ENCODE data around the gene CTSE.

The CTSE gene

DNA sequence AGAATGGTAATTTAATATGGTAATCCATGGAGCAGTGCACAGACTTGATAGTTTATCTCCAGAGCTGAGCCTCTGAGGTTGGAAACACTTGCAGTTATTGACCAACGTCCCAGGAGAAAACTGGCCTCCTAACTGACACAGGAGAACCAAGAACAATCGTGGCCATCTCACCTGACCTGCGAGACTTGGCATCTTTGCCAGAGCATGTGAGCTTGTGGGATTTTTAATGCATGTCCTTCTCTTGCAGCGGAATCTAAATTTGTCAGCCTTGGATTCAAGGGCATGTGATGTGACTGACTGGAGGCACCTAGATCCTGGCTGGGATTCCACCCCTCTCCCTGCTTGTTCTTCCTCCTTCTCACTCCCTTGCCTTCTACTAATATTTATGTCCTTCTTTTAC lies 52.6 kb downstream of the CTSE start:
- no peak for DNase-seq (ENCODE audit: low read depth in 2 of 2)

DNA sequence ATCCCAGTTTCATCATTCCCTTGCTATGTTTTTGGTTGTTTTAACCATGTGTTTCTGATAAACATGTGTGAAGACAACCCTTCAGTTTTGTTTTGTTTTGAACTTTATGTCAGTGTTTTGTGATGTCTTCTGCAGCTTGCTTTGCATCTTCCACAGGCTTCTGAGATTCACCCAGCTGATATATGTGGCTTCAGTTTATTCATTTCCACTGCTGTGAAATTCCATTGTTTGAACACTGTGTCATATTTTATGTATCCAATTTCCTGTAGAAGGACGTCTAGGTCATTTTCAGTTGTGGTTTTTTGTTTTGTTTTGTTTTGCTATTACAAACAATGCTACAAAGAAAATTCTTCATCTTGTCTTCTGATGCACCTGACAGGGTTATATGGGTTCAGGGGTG lies 53.2 kb downstream of the CTSE start:
- DNase-seq (ENCODE audit: low read depth in 2 of 2): no peak

DNA sequence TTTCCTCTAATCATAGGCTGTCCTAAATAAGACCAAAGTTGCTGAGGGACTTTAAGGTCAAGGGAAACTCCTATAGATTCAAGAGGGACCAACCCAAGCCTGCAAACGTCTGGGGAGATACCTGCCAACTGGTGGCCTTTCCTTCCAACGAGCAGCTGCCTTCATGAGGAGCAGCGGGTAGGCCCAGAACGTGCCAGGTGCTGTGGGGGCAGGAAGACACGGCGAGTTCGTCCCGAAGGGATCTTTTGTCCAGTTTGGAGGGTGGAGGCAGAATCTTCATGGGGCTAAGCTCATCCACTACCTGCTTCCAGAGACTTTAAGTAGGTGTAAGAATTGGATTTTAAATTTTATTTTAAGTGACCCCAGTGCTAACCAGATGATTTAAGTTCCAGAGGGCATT lies 54.5 kb downstream of the CTSE start:
- no peak for DNase-seq (ENCODE audit: low read depth in 2 of 2)

DNA sequence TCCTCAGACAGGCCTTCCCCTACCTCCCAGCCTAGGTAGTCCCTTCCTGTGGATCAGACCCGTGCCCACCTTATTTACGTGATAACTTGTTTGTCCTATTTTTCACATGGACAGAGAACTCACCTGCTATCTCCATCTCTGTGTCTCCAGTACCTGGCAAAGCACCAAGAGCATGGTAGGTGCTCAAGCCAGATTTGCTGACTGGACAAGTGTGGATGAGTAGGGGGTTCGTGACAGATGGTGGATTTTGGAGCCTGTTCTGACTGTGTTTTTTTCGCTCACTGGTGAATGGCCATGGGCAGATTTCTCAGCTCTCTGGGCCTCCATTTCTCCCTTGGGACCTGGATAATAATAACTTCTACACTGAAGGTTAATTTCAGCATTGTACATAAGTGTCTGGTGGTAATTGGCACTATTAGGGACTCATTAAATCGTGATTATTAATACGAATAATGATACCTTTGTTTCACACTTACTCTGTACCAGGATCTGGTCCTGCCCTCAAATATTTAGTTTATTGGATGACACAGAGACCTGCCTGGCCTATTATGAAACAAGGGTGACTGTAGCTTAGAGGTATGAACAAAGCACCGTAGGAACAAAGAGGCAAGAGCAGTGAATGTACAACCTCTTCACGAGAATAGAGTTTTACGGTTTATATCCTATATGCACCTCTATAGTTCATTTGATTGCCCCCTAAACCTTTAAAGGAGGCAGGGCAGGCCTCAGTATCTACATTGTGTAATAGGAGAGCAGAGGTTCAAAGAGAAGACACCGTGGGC lies 56.0 kb downstream of the CTSE start:
- DNase-seq (ENCODE audit: low read depth in 2 of 2): no peak

DNA sequence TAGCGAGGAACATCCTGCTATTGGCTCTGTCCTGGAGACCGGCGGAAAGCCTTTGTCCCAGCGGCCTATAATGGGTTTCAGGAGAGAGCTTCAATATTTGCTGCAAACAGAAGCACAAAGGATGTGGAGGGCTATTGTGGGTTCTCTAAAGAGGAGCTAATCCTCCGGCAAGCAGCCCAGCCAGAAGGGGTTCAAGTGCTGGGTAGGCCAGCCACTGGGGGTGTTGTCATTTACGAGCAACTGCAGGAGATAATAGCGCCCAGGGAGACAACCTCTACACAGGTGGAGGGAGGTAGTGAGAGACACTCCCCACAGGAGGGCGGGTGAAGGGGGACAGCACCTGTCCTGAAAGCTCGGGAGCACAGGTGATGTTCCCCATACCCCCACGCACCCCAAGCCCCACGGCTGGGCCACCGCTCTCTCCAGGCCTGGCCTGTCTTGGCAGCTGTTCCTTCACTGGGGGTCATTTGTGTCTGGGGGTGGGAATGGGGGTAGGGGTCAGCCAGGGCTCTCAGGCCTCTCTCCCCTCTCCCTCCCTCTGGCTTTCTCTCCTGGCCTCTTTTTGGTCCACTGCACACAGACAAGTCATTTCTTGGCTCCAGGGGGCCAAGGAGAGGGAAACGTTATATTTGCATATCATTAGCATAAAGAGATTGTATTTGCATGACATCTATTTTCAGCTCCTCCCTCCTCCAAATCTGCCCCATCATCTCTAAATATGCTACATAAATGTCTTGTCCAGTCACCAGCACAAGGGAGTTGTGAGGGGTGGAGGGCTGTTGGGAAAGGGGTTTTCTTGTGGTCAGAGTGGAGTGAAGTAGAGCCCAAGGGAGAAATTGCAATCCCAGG lies 58.4 kb downstream of the CTSE start:
- DNase-seq (ENCODE audit: low read depth in 2 of 2): no peak

DNA sequence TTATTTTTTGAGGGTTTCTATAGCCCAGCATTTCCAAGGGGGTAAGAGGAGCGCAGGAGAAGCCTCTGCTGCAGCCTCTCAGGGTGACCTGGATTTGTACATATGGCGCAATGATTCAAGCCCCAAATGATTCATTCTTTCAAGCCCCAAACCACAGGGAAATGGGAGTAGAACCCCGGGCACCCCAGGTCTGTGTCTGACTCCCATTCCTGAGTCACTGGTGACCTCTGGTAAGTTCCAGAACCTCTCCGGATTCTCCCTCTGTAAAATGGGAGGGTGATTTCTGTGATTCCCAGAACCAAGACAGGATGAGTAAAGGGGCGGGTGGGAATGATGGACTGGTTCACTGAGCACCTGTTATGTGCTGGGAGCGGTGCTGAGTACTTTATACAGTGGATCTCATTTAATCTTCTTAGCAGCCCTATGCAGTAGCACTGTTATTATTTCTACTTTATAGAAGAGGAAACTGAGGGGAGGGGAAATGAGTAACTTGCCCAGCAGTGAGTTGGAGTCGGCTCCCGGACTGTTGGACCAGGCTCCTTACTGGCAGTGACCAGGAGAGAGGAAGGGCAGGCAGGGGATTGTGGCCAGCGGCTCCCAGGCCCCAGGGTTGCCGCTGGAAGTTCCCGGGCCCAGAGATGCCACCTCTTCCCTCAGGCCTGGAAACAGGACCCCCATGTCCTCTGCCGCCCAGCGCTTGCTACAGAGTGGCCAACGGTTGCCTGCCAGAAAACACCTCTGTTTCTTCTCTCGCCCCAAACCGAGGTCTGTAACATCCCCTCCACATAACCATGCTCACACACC lies 60.1 kb downstream of the CTSE start:
- DNase-seq (ENCODE audit: low read depth in 2 of 2): peak in 1 of 2 experiments; percentile 37

DNA sequence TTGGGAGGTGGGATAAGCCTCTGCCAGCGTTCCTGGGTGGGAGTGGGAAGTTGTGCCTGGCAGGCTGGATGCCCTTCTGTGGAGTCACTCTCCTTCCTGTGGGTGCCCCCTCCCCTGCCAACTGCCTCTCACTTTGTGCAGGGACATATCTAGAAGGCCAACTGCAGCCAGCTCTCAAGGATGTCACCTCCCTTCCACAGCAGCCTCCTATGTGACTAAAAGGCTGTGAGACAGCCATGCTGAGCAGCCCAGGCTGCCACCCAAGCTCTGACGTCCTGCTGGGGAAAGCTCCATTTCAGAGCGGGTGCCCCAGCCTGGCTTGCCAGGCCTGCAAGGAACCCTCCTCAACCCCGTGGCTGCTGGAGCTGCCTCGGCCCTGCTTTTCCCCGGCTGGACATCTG lies 60.9 kb downstream of the CTSE start:
- DNase-seq (ENCODE audit: low read depth in 2 of 2): no peak

DNA sequence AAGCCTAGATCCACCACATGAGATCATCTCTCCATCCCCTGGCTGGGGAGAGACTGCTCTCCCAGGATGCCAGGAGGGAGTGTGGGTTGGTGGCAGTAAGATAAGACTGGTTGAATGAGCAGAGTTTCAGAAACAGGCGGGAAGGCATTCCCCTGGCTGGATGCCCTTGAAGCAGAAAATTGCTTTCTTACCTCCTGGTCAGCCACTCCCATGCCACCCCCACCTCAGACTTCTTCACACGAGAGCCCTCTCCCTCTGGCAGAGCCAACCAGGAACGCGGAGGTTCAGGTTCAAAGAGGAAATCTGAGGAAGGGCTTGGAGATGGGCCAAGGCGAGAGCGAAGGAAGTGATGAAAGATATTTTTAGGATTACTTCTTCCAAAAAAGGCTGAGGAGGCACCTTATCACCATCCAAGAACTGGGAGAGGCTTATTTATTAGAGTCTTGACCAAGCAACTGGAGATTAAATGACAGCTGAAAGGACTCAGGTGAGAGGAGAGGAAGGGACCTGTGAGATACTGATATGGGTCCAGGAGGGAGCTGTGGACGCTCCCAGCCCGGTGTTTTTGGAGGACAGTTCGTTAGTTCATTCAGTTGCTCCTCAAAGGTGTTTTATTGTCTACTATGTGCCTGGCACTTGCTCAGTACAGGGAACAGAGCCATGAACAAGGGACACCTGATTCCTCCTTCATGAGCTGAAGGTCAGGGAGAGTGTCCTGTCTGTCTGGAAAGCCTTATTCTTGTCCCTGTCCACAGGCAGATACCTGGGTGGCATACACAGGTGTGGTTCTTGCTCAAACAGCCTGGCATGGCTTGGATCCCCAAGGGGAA lies 61.5 kb downstream of the CTSE start:
- DNase-seq (ENCODE audit: low read depth in 2 of 2): no peak

DNA sequence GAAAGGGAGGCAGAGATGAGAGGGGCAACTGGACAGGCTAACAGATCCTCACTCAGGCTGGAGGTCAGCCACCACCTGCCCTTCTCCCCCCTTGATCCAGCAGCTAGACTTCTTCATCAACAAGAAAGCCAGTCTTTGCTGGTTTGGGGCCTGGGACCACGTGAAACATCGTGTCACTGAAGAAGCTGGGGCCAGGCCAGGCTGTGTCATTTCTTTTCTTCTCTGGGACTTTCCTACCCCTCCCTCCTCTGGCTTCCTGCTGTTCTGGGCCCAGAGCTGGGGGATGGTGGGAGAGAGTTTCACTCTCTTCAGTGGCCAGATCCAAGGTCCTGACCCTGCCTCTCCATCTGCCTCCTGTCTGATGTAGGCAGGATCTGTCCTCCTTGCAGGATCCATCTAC lies 62.3 kb downstream of the CTSE start:
- no peak for DNase-seq (ENCODE audit: low read depth in 2 of 2)

DNA sequence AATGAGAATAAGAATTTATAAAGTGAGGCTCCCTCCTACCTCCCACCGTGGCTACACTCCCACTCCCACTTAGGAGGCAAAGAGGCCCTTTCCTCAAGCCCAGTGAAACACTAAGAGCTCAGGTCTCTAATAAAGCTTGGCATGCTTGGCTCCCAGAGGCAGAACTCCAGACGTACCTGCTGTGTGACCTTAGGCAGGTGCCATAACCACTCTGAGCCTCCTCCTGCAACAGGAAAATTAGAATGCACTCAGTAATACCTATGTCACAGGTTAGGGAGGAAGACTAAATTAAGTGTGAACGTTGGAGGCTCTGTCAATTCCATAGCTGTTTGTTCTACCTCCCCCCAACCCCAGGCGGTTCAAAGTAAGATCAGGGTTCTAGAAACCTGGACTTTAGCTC lies 63.9 kb downstream of the CTSE start:
- no peak for DNase-seq (ENCODE audit: low read depth in 2 of 2)
